HL-60 (cell line): ENCODE measurements around the gene MARCHF3.

ENCODE experiments used
- CTCF ChIP-seq: IDR thresholded peaks from one replicate; pipeline ENCODE4 v1.5.1; 2011; ENCODE audit warnings: low read length, control low read depth, inconsistent platforms; ENCODE audit not compliant: insufficient read depth
- GABPA ChIP-seq: IDR thresholded peaks from 2 replicates; pipeline ENCODE4 v1.6.1; 2012; ENCODE audit warnings: low read depth
- POLR2AphosphoS5 ChIP-seq: IDR thresholded peaks from 2 replicates; pipeline ENCODE4 v1.6.1; 2012; ENCODE audit warnings: low read depth
- TF ChIP-seq, protein P1 (sequence below): IDR thresholded peaks from 2 replicates; pipeline ENCODE4 v1.6.1; 2012; ENCODE audit warnings: low read depth; ENCODE audit not compliant: insufficient replicate concordance

- no peak for TF ChIP-seq CTCF
- TF ChIP-seq GABPA: no peak
- TF ChIP-seq, protein P1, sequence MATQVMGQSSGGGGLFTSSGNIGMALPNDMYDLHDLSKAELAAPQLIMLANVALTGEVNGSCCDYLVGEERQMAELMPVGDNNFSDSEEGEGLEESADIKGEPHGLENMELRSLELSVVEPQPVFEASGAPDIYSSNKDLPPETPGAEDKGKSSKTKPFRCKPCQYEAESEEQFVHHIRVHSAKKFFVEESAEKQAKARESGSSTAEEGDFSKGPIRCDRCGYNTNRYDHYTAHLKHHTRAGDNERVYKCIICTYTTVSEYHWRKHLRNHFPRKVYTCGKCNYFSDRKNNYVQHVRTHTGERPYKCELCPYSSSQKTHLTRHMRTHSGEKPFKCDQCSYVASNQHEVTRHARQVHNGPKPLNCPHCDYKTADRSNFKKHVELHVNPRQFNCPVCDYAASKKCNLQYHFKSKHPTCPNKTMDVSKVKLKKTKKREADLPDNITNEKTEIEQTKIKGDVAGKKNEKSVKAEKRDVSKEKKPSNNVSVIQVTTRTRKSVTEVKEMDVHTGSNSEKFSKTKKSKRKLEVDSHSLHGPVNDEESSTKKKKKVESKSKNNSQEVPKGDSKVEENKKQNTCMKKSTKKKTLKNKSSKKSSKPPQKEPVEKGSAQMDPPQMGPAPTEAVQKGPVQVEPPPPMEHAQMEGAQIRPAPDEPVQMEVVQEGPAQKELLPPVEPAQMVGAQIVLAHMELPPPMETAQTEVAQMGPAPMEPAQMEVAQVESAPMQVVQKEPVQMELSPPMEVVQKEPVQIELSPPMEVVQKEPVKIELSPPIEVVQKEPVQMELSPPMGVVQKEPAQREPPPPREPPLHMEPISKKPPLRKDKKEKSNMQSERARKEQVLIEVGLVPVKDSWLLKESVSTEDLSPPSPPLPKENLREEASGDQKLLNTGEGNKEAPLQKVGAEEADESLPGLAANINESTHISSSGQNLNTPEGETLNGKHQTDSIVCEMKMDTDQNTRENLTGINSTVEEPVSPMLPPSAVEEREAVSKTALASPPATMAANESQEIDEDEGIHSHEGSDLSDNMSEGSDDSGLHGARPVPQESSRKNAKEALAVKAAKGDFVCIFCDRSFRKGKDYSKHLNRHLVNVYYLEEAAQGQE: no peak
- TF ChIP-seq POLR2AphosphoS5: no peak
These were observed 142.2 kb downstream of the MARCHF3 start for GRCh38 chr5:126888175-126888574.
